SK-N-MC (cell line): Measurements from ENCODE around the gene GAK.

Experiments
- DNase-seq: peaks from one replicate; pipeline ENCODE4 v3.0.0-alpha.2; 2011; ENCODE audit warnings: low read depth, low spot score
- H3K27ac ChIP-seq: fragments of 200-600 bp; sonication (generic); 2 replicates; pipeline ENCODE4 v1.5.1; 2016; ENCODE audit warnings: mixed run types
- H3K36me3 ChIP-seq: fragments of 200-600 bp; sonication (generic); 2 replicates; pipeline ENCODE4 v1.6.1; 2017; ENCODE audit warnings: antibody characterized with exemption, low read length, mixed read lengths; ENCODE audit not compliant: insufficient read depth
- H3K4me3 ChIP-seq: fragments of 200-600 bp; sonication (generic); 2 replicates; pipeline ENCODE4 v1.5.1; 2016
- H3K9ac ChIP-seq: fragments of 200-600 bp; sonication (generic); 2 replicates; pipeline ENCODE4 v1.8.0; 2017; ENCODE audit warnings: mixed run types, mixed read lengths; ENCODE audit not compliant: insufficient read length
- H3K9me3 ChIP-seq: fragments of 200-600 bp; sonication (generic); 2 replicates; pipeline ENCODE4 v1.6.1; 2017; ENCODE audit warnings: low read depth, mild to moderate bottlenecking, antibody characterized with exemption, low read length, moderate library complexity, mixed read lengths
- EZH2 ChIP-seq: fragments of 200-600 bp; sonication (generic); IDR thresholded peaks from one replicate; pipeline ENCODE4 v1.6.1; 2017; ENCODE audit warnings: antibody characterized with exemption
- FOXP2 ChIP-seq: optimal IDR thresholded peaks from 2 replicates; pipeline ENCODE3; 2011; ENCODE audit warnings: mild to moderate bottlenecking, moderate library complexity; ENCODE audit not compliant: insufficient read depth; ENCODE audit errors: extremely low read length, control extremely low read depth
- POLR2AphosphoS5 ChIP-seq: IDR thresholded peaks from 2 replicates; pipeline ENCODE4 v1.6.1; 2012; ENCODE audit warnings: mild to moderate bottlenecking, low read depth, low read length, borderline replicate concordance

The GAK gene

GRCh38 chr4:855880-856224 lies 76.3 kb downstream of the GAK start:
- Histone ChIP-seq H3K9me3 (no peaks in the 10 kb centered on the region), H3K27ac (no peak overlapping the region), H3K36me3 (peaks cover 8% of the 10 kb centered on the region; the same call in 1 of the 2 replicates), H3K9ac (no peak overlapping the region), H3K4me3 (no peak overlapping the region)
- no peak for DNase-seq
- TF ChIP-seq EZH2 (no peak), FOXP2 (no peak), POLR2AphosphoS5 (no peak)

- Histone ChIP-seq H3K9ac (no peak overlapping the region), H3K4me3 (no peak overlapping the region), H3K36me3 (peaks cover 8% of the 10 kb centered on the region; the same call in 1 of the 2 replicates), H3K27ac (no peak overlapping the region), H3K9me3 (no peaks in the 10 kb centered on the region)
- TF ChIP-seq POLR2AphosphoS5 (no peak), FOXP2 (no peak), EZH2 (no peak)
- DNase-seq: no peak
These were observed 77.8 kb downstream of the GAK start for GRCh38 chr4:854356-854755.

- Histone ChIP-seq H3K9me3 (no peaks in the 10 kb centered on the region), H3K9ac (no peak overlapping the region), H3K36me3 (peaks cover 8% of the 10 kb centered on the region; the same call in 1 of the 2 replicates), H3K4me3 (no peak overlapping the region), H3K27ac (no peak overlapping the region)
- DNase-seq: no peak
- TF ChIP-seq POLR2AphosphoS5: no peak
- TF ChIP-seq EZH2: no peak
- no peak for TF ChIP-seq FOXP2
These were observed 78.7 kb downstream of the GAK start for GRCh38 chr4:853416-853781.

GRCh38 chr4:851701-852430 lies 80.2 kb downstream of the GAK start:
- H3K4me3 ChIP-seq: no peak overlapping the region
- no peaks in the 10 kb centered on the region for H3K9me3 ChIP-seq
- H3K36me3 ChIP-seq: no peaks in the 10 kb centered on the region; the same call in 1 of the 2 replicates
- no peak for TF ChIP-seq FOXP2
- no peak for TF ChIP-seq EZH2
- TF ChIP-seq POLR2AphosphoS5: no peak
- no peak overlapping the region for H3K9ac ChIP-seq
- no peak for DNase-seq
- no peak overlapping the region for H3K27ac ChIP-seq

GRCh38 chr4:850323-850945 lies 81.7 kb downstream of the GAK start:
- no peak for DNase-seq
- TF ChIP-seq FOXP2 (no peak), EZH2 (no peak), POLR2AphosphoS5 (no peak)
- no peaks in the 10 kb centered on the region; the same call in 1 of the 2 replicates for H3K36me3 ChIP-seq
- no peak overlapping the region for H3K27ac ChIP-seq
- no peaks in the 10 kb centered on the region for H3K9me3 ChIP-seq
- no peak overlapping the region for H3K9ac ChIP-seq
- H3K4me3 ChIP-seq: no peak overlapping the region

- TF ChIP-seq FOXP2 (no peak), POLR2AphosphoS5 (no peak)
- H3K27ac ChIP-seq: no peak overlapping the region
- no peak overlapping the region for H3K4me3 ChIP-seq
- DNase-seq: no peak
- no peaks in the 10 kb centered on the region; the same call in 1 of the 2 replicates for H3K36me3 ChIP-seq
- no peak overlapping the region for H3K9ac ChIP-seq
- no peaks in the 10 kb centered on the region for H3K9me3 ChIP-seq
These were observed 82.5 kb downstream of the GAK start for GRCh38 chr4:849478-850175.

GRCh38 chr4:848803-849477 lies 83.2 kb downstream of the GAK start:
- Histone ChIP-seq H3K9me3 (no peaks in the 10 kb centered on the region), H3K4me3 (no peak overlapping the region), H3K36me3 (no peaks in the 10 kb centered on the region; the same call in 1 of the 2 replicates), H3K9ac (no peak overlapping the region), H3K27ac (no peak overlapping the region)
- TF ChIP-seq FOXP2: no peak
- TF ChIP-seq POLR2AphosphoS5: no peak
- no peak for TF ChIP-seq EZH2
- DNase-seq: no peak

GRCh38 chr4:848307-848691 lies 83.8 kb downstream of the GAK start:
- TF ChIP-seq EZH2: no peak
- TF ChIP-seq POLR2AphosphoS5: no peak
- TF ChIP-seq FOXP2: no peak
- H3K9ac ChIP-seq: no peak overlapping the region
- H3K9me3 ChIP-seq: no peaks in the 10 kb centered on the region
- H3K27ac ChIP-seq: no peak overlapping the region
- no peak for DNase-seq
- H3K4me3 ChIP-seq: no peak overlapping the region
- no peaks in the 10 kb centered on the region; the same call in 1 of the 2 replicates for H3K36me3 ChIP-seq
